Stimulated activated CD4-positive, alpha-beta T cell treated with anti-CD3 and anti-CD28 coated beads, Interleukin-4, amount 100 ng/mL, for 4 hours (primary cell): ENCODE measurements around the gene LAD1.
A peak's percentile ranks its signal among the peaks of the same experiment; 100 is the strongest.

Experiments
- DNase-seq, 2 experiments: peaks; one replicate each; pipeline ENCODE4 v3.0.0-alpha.2; 2020

The LAD1 gene

GRCh38 chr1:201360901-201361651, 38.0 kb downstream of the LAD1 start:
- no peak for DNase-seq

- no peak for DNase-seq
Observed at GRCh38 chr1:201360486-201360885, 38.6 kb downstream of the LAD1 start.

GRCh38 chr1:201359873-201360210, 39.3 kb downstream of the LAD1 start:
- no peak for DNase-seq

GRCh38 chr1:201359031-201359872, 39.9 kb downstream of the LAD1 start:
- DNase-seq, result no peak

- DNase-seq, result no peak
Observed at GRCh38 chr1:201358596-201358995, 40.5 kb downstream of the LAD1 start.

GRCh38 chr1:201357636-201358348, 41.3 kb downstream of the LAD1 start:
- DNase-seq, result no peak

- no peak for DNase-seq
Observed at GRCh38 chr1:201357211-201357610, 41.9 kb downstream of the LAD1 start.

GRCh38 chr1:201356701-201357100, 42.4 kb downstream of the LAD1 start:
- no peak for DNase-seq

- no peak for DNase-seq
Observed at GRCh38 chr1:201356236-201356635, 42.9 kb downstream of the LAD1 start.

GRCh38 chr1:201355471-201355870, 43.7 kb downstream of the LAD1 start:
- no peak for DNase-seq

GRCh38 chr1:201354901-201355295, 44.2 kb downstream of the LAD1 start:
- no peak for DNase-seq

- no peak for DNase-seq
Observed at GRCh38 chr1:201354151-201354900, 44.8 kb downstream of the LAD1 start.

GRCh38 chr1:201353186-201353940, 45.8 kb downstream of the LAD1 start:
- DNase-seq, result no peak

- DNase-seq, result no peak
Observed at GRCh38 chr1:201351617-201352016, 47.5 kb downstream of the LAD1 start.

GRCh38 chr1:201350884-201351283, 48.2 kb downstream of the LAD1 start:
- no peak for DNase-seq

GRCh38 chr1:201350361-201350725, 48.8 kb downstream of the LAD1 start:
- no peak for DNase-seq

- no peak for DNase-seq
Observed at GRCh38 chr1:201349092-201349491, 50.0 kb downstream of the LAD1 start.

- peak in 1 of 2 experiments; percentile 5 for DNase-seq
Observed at GRCh38 chr1:201348211-201348566, 50.9 kb downstream of the LAD1 start.

- no peak for DNase-seq
Observed at GRCh38 chr1:201347498-201348210, 51.5 kb downstream of the LAD1 start.

- no peak for DNase-seq
Observed at GRCh38 chr1:201346987-201347386, 52.1 kb downstream of the LAD1 start.

- DNase-seq, result no peak
Observed at GRCh38 chr1:201346337-201346939, 52.7 kb downstream of the LAD1 start.
